MM.1S (cell line): ENCODE results near the gene WDR82.

Source experiments
- EZH2 ChIP-seq: fragments of 300-600 bp; sonication (generic); optimal IDR thresholded peaks from 2 replicates; pipeline ENCODE3; 2017; ENCODE audit warnings: low read depth, mild to moderate bottlenecking, antibody characterized with exemption, low read length, mixed read lengths
- EZH2phosphoT487 ChIP-seq: fragments of 300-600 bp; sonication (generic); IDR thresholded peaks from 2 replicates; pipeline ENCODE4 v1.6.1; 2018; ENCODE audit warnings: antibody characterized with exemption, low read length
- TF ChIP-seq, protein P1 (sequence below): fragments of 300-600 bp; sonication (generic); IDR thresholded peaks from 2 replicates; pipeline ENCODE4 v1.5.1; 2016; ENCODE audit warnings: antibody characterized with exemption, low read length, mixed read lengths

- TF ChIP-seq, protein P1, sequence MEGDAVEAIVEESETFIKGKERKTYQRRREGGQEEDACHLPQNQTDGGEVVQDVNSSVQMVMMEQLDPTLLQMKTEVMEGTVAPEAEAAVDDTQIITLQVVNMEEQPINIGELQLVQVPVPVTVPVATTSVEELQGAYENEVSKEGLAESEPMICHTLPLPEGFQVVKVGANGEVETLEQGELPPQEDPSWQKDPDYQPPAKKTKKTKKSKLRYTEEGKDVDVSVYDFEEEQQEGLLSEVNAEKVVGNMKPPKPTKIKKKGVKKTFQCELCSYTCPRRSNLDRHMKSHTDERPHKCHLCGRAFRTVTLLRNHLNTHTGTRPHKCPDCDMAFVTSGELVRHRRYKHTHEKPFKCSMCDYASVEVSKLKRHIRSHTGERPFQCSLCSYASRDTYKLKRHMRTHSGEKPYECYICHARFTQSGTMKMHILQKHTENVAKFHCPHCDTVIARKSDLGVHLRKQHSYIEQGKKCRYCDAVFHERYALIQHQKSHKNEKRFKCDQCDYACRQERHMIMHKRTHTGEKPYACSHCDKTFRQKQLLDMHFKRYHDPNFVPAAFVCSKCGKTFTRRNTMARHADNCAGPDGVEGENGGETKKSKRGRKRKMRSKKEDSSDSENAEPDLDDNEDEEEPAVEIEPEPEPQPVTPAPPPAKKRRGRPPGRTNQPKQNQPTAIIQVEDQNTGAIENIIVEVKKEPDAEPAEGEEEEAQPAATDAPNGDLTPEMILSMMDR = no peak
- no peak for TF ChIP-seq EZH2phosphoT487
- TF ChIP-seq EZH2 = no peak
Measured at GRCh38 chr3:52248816-52249547, 29.5 kb downstream of the WDR82 start.
